HG02571 (cell line): ENCODE results near the gene ADCY2.

Experiments used
- ATAC-seq: cut with Tn5 transposase; IDR thresholded peaks from one replicate; pipeline ENCODE4 v1.9.1; 2021; ENCODE audit warnings: mild to moderate bottlenecking, moderate library complexity; ENCODE audit not compliant: unreplicated experiment

The ADCY2 gene

GRCh38 chr5:7500256-7500655 is 104.3 kb downstream of the ADCY2 start:
- ATAC-seq = no peak

- ATAC-seq = no peak
Measured at GRCh38 chr5:7501061-7501460, 105.1 kb downstream of the ADCY2 start.

GRCh38 chr5:7503564-7503963 is 107.6 kb downstream of the ADCY2 start:
- ATAC-seq = no peak

GRCh38 chr5:7515284-7515914 is 119.5 kb downstream of the ADCY2 start:
- ATAC-seq = no peak

- ATAC-seq = no peak
Measured at GRCh38 chr5:7516253-7516652, 120.3 kb downstream of the ADCY2 start.

GRCh38 chr5:7517006-7517405 is 121.1 kb downstream of the ADCY2 start:
- ATAC-seq = no peak

GRCh38 chr5:7518947-7519560 is 123.1 kb downstream of the ADCY2 start:
- ATAC-seq = no peak

GRCh38 chr5:7519564-7519963 is 123.6 kb downstream of the ADCY2 start:
- ATAC-seq = no peak

GRCh38 chr5:7529880-7530279 is 133.9 kb downstream of the ADCY2 start:
- no peak for ATAC-seq

GRCh38 chr5:7533941-7534340 is 138.0 kb downstream of the ADCY2 start:
- ATAC-seq = no peak

GRCh38 chr5:7534505-7534904 is 138.6 kb downstream of the ADCY2 start:
- ATAC-seq = no peak

- no peak for ATAC-seq
Measured at GRCh38 chr5:7537573-7537972, 141.6 kb downstream of the ADCY2 start.

GRCh38 chr5:7539571-7539970 is 143.6 kb downstream of the ADCY2 start:
- ATAC-seq = no peak

- no peak for ATAC-seq
Measured at GRCh38 chr5:7540736-7541485, 145.0 kb downstream of the ADCY2 start.

GRCh38 chr5:7541898-7542297 is 146.0 kb downstream of the ADCY2 start:
- no peak for ATAC-seq

- ATAC-seq = no peak
Measured at GRCh38 chr5:7546555-7546954, 150.6 kb downstream of the ADCY2 start.

- ATAC-seq = no peak
Measured at GRCh38 chr5:7548596-7548995, 152.7 kb downstream of the ADCY2 start.

GRCh38 chr5:7565559-7565958 is 169.6 kb downstream of the ADCY2 start:
- ATAC-seq = no peak

- ATAC-seq = no peak
Measured at GRCh38 chr5:7576023-7576715, 180.2 kb downstream of the ADCY2 start.

GRCh38 chr5:7577381-7577780 is 181.4 kb downstream of the ADCY2 start:
- ATAC-seq = no peak

GRCh38 chr5:7578071-7578470 is 182.1 kb downstream of the ADCY2 start:
- ATAC-seq = no peak

- ATAC-seq = no peak
Measured at GRCh38 chr5:7584749-7585148, 188.8 kb downstream of the ADCY2 start.
